NCI-H748 treated with DMSO at 0.1 percent for 48 hours (cell line): Measurements from ENCODE around the gene HSPB7.
"Not testable (repeated sequence)": the region's sequence is repeated elsewhere in the genome, so short reads cannot be mapped to it uniquely, and the experiment has no call there.

ENCODE experiments used
- DNase-seq: peaks from one replicate; lab custom pipeline; 2025; lab: John Stamatoyannopoulos, UW

The HSPB7 gene

DNA sequence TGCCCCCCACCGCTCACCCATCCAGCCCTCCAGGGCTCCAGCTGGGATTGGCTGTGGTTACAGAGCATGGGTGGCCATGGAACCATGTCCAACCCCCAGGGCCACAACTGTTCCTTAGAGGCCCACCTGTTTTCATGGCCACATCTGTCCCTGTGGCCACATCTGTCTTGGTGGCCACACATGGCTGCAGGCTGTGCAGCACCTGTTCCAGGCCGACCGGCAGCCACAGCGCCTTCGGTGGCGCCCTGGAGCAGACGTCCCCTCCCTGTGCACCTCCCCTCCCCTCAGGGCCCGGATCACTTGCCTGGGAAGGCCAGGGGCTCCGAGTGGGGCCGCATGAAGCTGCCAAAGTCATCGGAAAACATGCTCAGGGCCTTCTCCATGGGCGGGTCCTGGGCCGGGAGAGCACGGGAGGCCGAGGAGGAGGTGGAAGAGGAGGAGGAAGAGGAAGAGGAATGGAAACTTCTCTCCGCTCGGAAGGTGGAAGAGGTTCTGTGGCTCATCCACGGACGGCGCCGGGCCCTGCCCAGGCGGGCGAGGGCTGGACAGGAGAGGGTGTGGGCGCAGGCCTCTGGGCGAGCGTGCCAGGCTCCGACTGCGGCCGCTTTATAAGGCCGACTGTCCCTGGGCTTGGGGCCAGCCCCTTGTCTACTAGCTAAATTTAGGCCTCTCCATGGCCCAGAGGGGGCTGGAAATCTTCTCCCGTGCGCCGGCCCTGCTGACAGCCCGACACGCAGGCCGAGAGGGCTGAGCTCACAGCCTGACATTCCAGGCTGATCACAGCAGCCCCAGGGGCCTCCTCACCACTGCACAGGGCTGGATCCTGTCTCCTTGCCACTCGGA, at the start of gene HSPB7:
HSPB7 (minus strand) TSS at position 583 of the 843 bp plus-strand sequence; CDS start at position 503, 80 bp downstream.
- no peak for DNase-seq

DNA sequence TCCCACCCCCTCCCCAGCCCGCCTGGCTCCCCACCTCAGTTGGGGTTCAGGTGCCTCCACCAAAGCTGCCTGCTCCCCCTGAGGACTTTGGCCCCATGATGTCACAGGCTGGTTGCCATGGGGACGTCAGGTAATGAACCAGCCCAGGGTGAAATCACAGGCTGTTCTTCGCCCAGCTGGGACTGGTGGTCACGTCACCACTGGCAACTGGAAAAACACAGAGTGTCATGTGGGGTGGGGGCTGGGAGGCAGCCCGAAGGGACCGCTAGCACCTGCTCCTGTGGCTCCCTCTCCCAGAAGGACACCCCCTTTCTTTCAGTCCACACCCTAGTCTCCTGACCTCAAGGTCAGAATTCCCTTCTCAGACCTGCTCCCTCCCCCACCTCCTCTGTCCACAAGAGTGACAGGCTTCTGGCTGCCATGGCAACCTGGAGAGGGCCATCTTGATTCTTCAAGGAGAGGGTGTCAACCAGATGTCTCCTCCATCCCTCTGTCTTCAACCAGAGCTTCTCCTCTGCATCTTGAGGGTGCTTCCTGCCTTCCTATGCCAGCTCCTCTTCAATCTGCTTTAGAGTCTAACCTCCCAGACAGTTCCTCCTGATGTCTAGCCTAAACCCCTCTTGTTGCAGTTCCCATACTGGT, 49.4 kb upstream of the HSPB7 start:
- no peak for DNase-seq

DNA sequence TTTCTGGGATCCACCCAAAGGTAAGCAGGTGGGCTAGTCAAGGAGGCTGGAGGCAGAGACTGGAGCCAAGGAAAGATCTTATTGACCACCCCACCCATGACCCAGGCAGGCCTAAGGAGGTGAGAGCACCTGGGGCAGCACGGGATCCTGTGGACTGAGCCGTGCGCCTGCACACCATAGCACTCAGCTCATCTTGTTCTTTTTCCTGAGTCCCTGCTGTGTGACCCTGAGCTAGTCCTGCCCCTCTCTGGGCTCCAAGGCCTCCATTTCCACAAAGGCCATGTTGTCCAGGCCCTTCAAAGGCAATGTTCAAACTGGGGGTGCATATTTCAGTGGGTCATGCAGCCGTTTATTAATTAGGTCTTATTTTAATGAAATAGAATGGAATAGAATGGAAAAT, 48.4 kb upstream of the HSPB7 start:
- no peak for DNase-seq

DNA sequence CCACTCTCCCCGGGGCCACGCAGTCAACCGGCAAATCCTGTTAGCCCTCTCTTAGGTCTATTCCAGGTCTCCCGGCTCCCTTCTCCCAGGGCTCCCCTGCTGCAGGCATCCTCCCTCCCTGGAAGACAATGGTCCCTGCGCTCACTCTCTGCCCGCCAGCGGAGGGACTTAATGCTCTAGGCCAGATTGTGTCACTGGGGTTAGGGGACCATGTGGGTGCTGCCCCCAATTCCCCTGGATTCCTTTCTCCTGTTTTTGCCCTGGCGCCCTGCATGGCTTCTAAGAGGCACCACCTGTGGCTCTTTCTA, 47.4 kb upstream of the HSPB7 start:
- no peak for DNase-seq

GRCh38 chr1:16064536-16065268, 46.9 kb upstream of the HSPB7 start:
- DNase-seq, result no peak

GRCh38 chr1:16063921-16064320, 46.1 kb upstream of the HSPB7 start:
- DNase-seq, result no peak

GRCh38 chr1:16063226-16063829, 45.5 kb upstream of the HSPB7 start:
- DNase-seq, result no peak

DNA sequence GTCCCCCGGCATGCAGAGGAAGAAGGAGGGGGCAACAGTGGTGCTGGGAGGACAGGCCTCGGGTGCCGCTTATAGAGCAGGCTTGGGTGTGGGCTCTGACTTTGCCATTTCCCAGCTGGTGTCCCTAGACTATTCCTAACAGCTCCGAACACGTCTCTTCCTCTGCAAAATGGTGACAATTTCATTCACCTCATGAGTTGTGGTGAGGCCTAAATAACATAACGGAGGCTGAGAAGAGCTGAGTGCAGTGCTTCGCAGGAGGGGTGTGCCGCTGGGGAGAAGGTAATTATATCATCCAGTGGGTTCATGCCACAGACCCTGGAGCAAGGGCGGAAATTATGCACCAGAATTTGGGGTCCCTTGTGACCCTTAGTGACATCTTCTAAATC, 44.8 kb upstream of the HSPB7 start:
- DNase-seq, result not testable (repeated sequence)

GRCh38 chr1:16061989-16062686, 44.3 kb upstream of the HSPB7 start:
- not testable (repeated sequence) for DNase-seq

DNA sequence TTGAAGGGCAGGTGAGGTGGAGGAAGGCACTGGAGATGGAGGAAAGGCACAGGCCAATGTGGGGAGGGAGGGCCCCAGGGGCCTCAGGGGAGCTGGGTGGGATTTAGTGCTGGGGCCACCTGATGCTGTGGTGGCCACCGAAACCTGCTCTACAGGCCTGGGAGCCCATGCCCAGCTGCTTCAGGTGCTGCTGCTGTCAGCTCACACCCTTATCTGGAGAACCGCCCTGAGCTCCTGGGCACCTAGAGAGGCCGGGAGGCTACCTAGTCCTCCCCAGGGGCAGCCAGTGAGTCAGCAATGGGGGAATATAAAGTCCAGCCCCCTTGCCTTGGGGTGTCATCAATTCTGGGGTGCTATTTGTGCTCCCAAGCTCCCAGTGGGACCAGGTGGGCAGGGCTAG, 43.4 kb upstream of the HSPB7 start:
- no peak for DNase-seq

GRCh38 chr1:16058394-16059120, 40.7 kb upstream of the HSPB7 start:
- DNase-seq, result not testable (repeated sequence)

GRCh38 chr1:16057314-16057915, 39.6 kb upstream of the HSPB7 start:
- DNase-seq, result not testable (repeated sequence)

GRCh38 chr1:16056521-16056912, 38.7 kb upstream of the HSPB7 start:
- not testable (repeated sequence) for DNase-seq

- DNase-seq, result peak; percentile 66
Measured at GRCh38 chr1:16055613-16056520, 38.0 kb upstream of the HSPB7 start.

DNA sequence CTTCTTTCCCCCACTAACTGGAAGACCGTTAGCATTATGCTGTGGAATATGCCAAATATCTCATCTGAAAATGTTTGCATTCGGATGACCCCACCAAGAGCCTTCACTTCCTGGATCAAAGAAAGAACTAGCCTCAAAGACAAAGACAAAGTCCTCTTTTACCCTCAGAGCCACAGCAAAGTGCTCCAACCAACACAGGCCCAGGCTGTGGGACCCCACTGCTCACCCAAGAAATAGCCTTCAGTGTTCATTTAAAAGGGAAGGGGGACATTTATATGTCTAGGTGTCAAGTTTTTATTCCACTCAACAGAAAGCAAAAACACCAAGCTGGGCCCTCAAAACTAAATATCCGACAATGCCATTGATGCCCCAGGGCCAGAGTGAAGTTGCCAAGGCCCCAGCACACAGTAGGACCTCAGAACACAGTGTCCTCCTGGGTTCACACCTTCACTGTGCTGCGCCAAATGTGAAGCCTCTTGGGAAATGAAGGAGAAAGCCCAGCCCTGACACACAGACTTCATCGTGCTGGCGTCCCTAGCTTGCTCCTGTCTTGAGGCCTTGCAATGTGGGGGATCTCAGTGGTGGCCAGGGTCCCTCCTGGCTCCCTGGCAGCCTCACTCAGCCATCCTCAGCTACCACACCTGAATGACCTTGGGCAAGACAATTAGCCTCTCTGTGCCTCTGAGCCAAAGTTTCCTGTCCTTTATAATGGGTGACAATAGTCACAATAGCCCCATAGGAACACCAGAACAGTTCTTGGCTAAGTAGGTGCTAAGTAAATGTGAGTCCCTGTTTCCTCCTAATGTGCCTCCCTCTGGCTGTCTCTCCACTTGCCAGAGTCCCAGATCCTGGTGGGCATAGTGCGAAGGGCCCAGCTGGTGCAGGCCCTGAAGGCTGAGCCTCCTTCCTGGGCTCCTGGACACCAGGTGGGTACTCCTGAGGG, 37.0 kb upstream of the HSPB7 start:
- no peak for DNase-seq

GRCh38 chr1:16053781-16054502, 36.1 kb upstream of the HSPB7 start:
- no peak for DNase-seq

DNA sequence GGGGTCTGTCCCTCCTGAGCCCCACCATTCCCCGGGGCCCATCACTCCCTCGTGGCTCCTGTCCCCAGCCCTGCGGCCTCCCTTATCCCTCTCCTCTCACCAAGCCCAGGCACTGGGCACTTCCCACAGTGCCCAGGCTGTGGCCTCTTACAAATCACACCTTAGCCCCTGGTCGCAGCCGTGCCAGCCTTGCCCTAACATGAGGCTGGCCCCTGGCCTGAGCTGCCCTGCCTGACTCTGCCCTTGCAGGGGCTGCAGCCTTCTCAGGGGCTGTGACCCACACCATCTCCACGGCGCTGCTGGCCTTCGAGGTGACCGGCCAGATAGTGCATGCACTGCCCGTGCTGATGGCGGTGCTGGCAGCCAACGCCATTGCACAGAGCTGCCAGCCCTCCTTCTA, 34.1 kb upstream of the HSPB7 start:
- DNase-seq, result not testable (repeated sequence)

- no peak for DNase-seq
Measured at GRCh38 chr1:16051039-16051438, 33.2 kb upstream of the HSPB7 start.
